Measurements from ENCODE around the gene SPNS3. TPM values are rescaled to one million over a fixed set of nuclear protein-coding genes. Genes with fewer than 3 reads are reported as not detected.
A peak's percentile ranks its signal among the peaks of the same experiment; 100 is the strongest.

The SPNS3 gene
- polyA plus RNA-seq, 1 donor (not counting 4 experiments of a cell fraction or from before 2014, with no cell fraction given), result not detected

DNA sequence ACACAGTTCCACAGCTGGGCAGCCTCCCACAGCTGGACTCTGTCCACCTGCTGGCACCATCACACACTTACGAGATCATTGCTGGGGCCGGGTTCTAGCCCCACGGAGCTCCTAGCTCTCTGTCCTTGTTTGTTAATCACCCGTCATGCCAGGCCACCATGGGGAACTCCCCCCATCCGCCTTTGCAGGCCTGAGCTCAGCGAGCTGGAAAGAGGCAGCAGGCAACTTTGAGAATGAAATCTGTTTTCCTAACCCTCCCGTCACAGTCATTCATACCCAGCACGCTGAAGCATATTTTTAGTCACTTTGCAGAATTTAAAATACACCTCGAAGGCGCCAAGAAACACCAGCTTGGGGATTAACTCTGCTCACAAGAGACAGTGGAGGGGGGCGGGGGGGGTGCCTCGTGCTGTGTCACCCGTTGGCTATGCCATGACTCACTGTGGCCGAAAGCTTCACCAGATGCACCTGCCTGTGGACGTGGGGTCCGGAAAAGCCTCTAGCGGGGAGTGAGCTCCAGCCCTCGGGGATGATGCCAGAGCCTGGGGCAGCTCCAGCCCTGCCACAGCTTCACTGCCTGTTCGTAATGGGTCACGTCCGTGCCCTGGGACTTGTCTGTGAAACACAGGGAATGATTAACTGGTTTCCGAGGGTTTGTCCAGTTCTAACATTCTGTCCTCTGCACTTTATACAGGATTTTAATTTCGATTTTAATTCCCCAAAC lies 63.5 kb downstream of the SPNS3 start:
- Histone ChIP-seq H3K27ac (ENCODE audit: control insufficient read depth, insufficient read depth, low read length) (no peak overlapping the region), H3K9me3 (ENCODE audit: control insufficient read depth, low read depth, low read length) (no peaks in the 10 kb centered on the region), H4K20me1 (ENCODE audit: control insufficient read depth, extremely low read depth, insufficient read depth, low read length) (peaks cover 3% of the 10 kb centered on the region), H3K4me1 (ENCODE audit: control insufficient read depth, extremely low read depth, insufficient read depth, low read length) (peaks cover 24% of the 10 kb centered on the region), H2AFZ (ENCODE audit: control insufficient read depth, low read length) (no peak overlapping the region), H3K4me2 (ENCODE audit: control insufficient read depth, extremely low read depth, insufficient read depth, low read depth, low read length) (peak overlapping the region; percentile 41), H3K36me3 (ENCODE audit: control insufficient read depth in 2 of 2, extremely low read depth in 1 of 2, insufficient read depth in 2 of 2, low read length in 2 of 2) (no peaks in the 10 kb centered on the region), H3K79me2 (ENCODE audit: control insufficient read depth, insufficient read depth, low read length) (no peaks in the 10 kb centered on the region), H3K9me1 (ENCODE audit: control insufficient read depth, extremely low read depth, insufficient read depth, low read length) (no peaks in the 10 kb centered on the region), H3K4me3 (ENCODE audit: control insufficient read depth in 2 of 3, extremely low read depth in 1 of 3, insufficient read depth in 2 of 3, low read depth in 1 of 3, low read length in 3 of 3) (no peak overlapping the region), H3K27me3 (ENCODE audit: control insufficient read depth, extremely low read depth, insufficient read depth, low read length) (peaks cover 38% of the 10 kb centered on the region), H3K9ac (ENCODE audit: control insufficient read depth, extremely low read depth, insufficient read depth, low read length) (no peak overlapping the region)
- no peak for TF ChIP-seq EZH2 (IDR thresholded peaks at IDR 0.05; ENCODE audit: low read length)
- TF ChIP-seq CTCF (optimal IDR thresholded peaks at IDR 0.05 in 1 of 3, IDR thresholded peaks at IDR 0.05 in 1 of 3, conservative IDR thresholded peaks at IDR 0.05 in 1 of 3; ENCODE audit: extremely low read depth in 1 of 3, insufficient read depth in 2 of 3, low read length in 3 of 3), result no peak
- dilution Hi-C loops (cut with MboI; ENCODE audit: extremely low pct_ligation_motif_present, low sequenced_read_pairs), result no loop called here
- DNase-seq (ENCODE audit: low read depth, low spot score) (no peak), FAIRE-seq (no peak)

GRCh38 chr17:4498461-4499397 lies 65.0 kb downstream of the SPNS3 start, which contains the start of gene SPNS2:
Gene SPNS2 (plus strand): TSS chr17:4498881. CDS start chr17:4499048, 167 bp downstream.
- no peak for DNase-seq (ENCODE audit: low read depth, low spot score)
- H3K27ac ChIP-seq (ENCODE audit: control insufficient read depth, insufficient read depth, low read length), result no peak within 1 kb of the TSS

More at GRCh38 chr17:4498461-4499397, 65.0 kb downstream of the SPNS3 start, which contains the start of gene SPNS2:
- H3K36me3 ChIP-seq (ENCODE audit: control insufficient read depth in 2 of 2, extremely low read depth in 1 of 2, insufficient read depth in 2 of 2, low read length in 2 of 2), result no peaks in the 10 kb centered on the region
- peak within 1 kb of the TSS; percentile 18 to 43 (median 35) for H3K4me3 ChIP-seq (ENCODE audit: control insufficient read depth in 2 of 3, extremely low read depth in 1 of 3, insufficient read depth in 2 of 3, low read depth in 1 of 3, low read length in 3 of 3)
- TF ChIP-seq CTCF (optimal IDR thresholded peaks at IDR 0.05 in 1 of 3, IDR thresholded peaks at IDR 0.05 in 1 of 3, conservative IDR thresholded peaks at IDR 0.05 in 1 of 3; ENCODE audit: extremely low read depth in 1 of 3, insufficient read depth in 2 of 3, low read length in 3 of 3) (no peak), EZH2 (IDR thresholded peaks at IDR 0.05; ENCODE audit: low read length) (no peak)
- no peak for FAIRE-seq
- no peaks in the 10 kb centered on the region for H3K79me2 ChIP-seq (ENCODE audit: control insufficient read depth, insufficient read depth, low read length)
- peaks cover 51% of the 10 kb centered on the region for H3K27me3 ChIP-seq (ENCODE audit: control insufficient read depth, extremely low read depth, insufficient read depth, low read length)
- H3K4me1 ChIP-seq (ENCODE audit: control insufficient read depth, extremely low read depth, insufficient read depth, low read length), result peaks cover 16% of the 10 kb centered on the region
- H3K9me1 ChIP-seq (ENCODE audit: control insufficient read depth, extremely low read depth, insufficient read depth, low read length), result no peaks in the 10 kb centered on the region
- H3K4me2 ChIP-seq (ENCODE audit: control insufficient read depth, extremely low read depth, insufficient read depth, low read depth, low read length), result peak within 1 kb of the TSS; percentile 51
- no peaks in the 10 kb centered on the region for H3K9me3 ChIP-seq (ENCODE audit: control insufficient read depth, low read depth, low read length)
- H2AFZ ChIP-seq (ENCODE audit: control insufficient read depth, low read length), result no peak within 1 kb of the TSS
- H4K20me1 ChIP-seq (ENCODE audit: control insufficient read depth, extremely low read depth, insufficient read depth, low read length), result peaks cover 3% of the 10 kb centered on the region
- no peak within 1 kb of the TSS for H3K9ac ChIP-seq (ENCODE audit: control insufficient read depth, extremely low read depth, insufficient read depth, low read length)
- dilution Hi-C loops (cut with MboI; ENCODE audit: extremely low pct_ligation_motif_present, low sequenced_read_pairs), result no loop called here
